GM18508 (cell line): ENCODE data around the gene DPT.
A peak's percentile ranks its signal among the peaks of the same experiment; 100 is the strongest.

Experiments used
- ATAC-seq: cut with Tn5 transposase; IDR thresholded peaks from one replicate; pipeline ENCODE4 v1.9.1; 2021; ENCODE audit warnings: moderate number of reproducible peaks; ENCODE audit not compliant: insufficient read depth, unreplicated experiment

The DPT gene

GRCh38 chr1:168739908-168740307, 10.9 kb upstream of the DPT start:
- no peak for ATAC-seq

GRCh38 chr1:168736520-168736919, 7.5 kb upstream of the DPT start:
- no peak for ATAC-seq

GRCh38 chr1:168735974-168736373, 7.0 kb upstream of the DPT start:
- ATAC-seq = no peak

GRCh38 chr1:168734946-168735345, 5.9 kb upstream of the DPT start:
- no peak for ATAC-seq

GRCh38 chr1:168734271-168734670, 5.3 kb upstream of the DPT start:
- ATAC-seq = no peak

GRCh38 chr1:168733241-168733640, 4.2 kb upstream of the DPT start:
- no peak for ATAC-seq

- ATAC-seq = no peak
Measured at GRCh38 chr1:168732736-168733135, 3.7 kb upstream of the DPT start.

GRCh38 chr1:168731244-168731953, 2.4 kb upstream of the DPT start:
- ATAC-seq = no peak

GRCh38 chr1:168729405-168729802, 398 bp upstream of the DPT start:
- no peak for ATAC-seq

- ATAC-seq = no peak
Measured at GRCh38 chr1:168726719-168727118, 2.3 kb downstream of the DPT start.

- no peak for ATAC-seq
Measured at GRCh38 chr1:168726281-168726680, 2.7 kb downstream of the DPT start.

GRCh38 chr1:168725831-168726230, 3.2 kb downstream of the DPT start:
- ATAC-seq = no peak

GRCh38 chr1:168725060-168725459, 3.9 kb downstream of the DPT start:
- no peak for ATAC-seq

GRCh38 chr1:168723000-168723399, 6.0 kb downstream of the DPT start:
- ATAC-seq = no peak

GRCh38 chr1:168720839-168721238, 8.2 kb downstream of the DPT start:
- ATAC-seq = no peak

GRCh38 chr1:168719306-168720111, 9.5 kb downstream of the DPT start:
- peak; percentile 79 for ATAC-seq

GRCh38 chr1:168717906-168718891, 10.8 kb downstream of the DPT start:
- ATAC-seq = no peak

GRCh38 chr1:168714012-168714411, 15.0 kb downstream of the DPT start:
- no peak for ATAC-seq

GRCh38 chr1:168709405-168710363, 19.3 kb downstream of the DPT start:
- no peak for ATAC-seq
